A673 (cell line): ENCODE measurements around the gene CDK7. TPM values are rescaled to one million over a fixed set of nuclear protein-coding genes. Genes with fewer than 3 reads are reported as not detected.
"Not testable (repeated sequence)": the region's sequence is repeated elsewhere in the genome, so short reads cannot be mapped to it uniquely, and the experiment has no call there.

Experiments used
- BruUV-seq: library from RNA; stranded (reverse); fragments of 400-500 nt; replicated peaks from 2 replicates; lab custom pipeline; 2021; lab: Mats Ljungman, UMichigan
- CTCF ChIA-PET: fragments of 300-600 bp; sonication (Branson Sonifier 250); formaldehyde crosslinking; loops from one replicate; lab custom pipeline; 2022; ENCODE audit warnings: antibody characterized with exemption; lab: Charles Lee
- POLR2A ChIA-PET: fragments of 300-600 bp; sonication (Branson Sonifier 250); formaldehyde crosslinking; loops from one replicate; lab custom pipeline; 2022; ENCODE audit warnings: antibody characterized with exemption; ENCODE audit not compliant: low non-redundant PET; lab: Charles Lee
- DNase-seq: peaks from one replicate; pipeline ENCODE4 v3.0.0-alpha.2; 2015; ENCODE audit warnings: low spot score
- H3K27ac ChIP-seq: fragments of 200-600 bp; sonication (generic); 2 replicates; pipeline ENCODE4 v1.5.1; 2016; ENCODE audit warnings: mixed run types, low read depth, mild to moderate bottlenecking, mixed read lengths, antibody characterized with exemption, low read length; ENCODE audit not compliant: poor library complexity, severe bottlenecking
- H3K27me3 ChIP-seq: fragments of 200-600 bp; sonication (generic); replicated peaks from 2 replicates; pipeline ENCODE4 v1.6.1; 2017; ENCODE audit warnings: mixed run types, low read depth, mild to moderate bottlenecking, mixed read lengths, antibody characterized with exemption, low read length; ENCODE audit not compliant: insufficient read depth, poor library complexity
- H3K36me3 ChIP-seq: fragments of 200-600 bp; sonication (generic); 2 replicates; pipeline ENCODE4 v1.6.1; 2016; ENCODE audit warnings: mixed run types, mild to moderate bottlenecking, mixed read lengths, antibody characterized with exemption, low read length; ENCODE audit not compliant: insufficient read depth, poor library complexity, severe bottlenecking
- H3K4me1 ChIP-seq: fragments of 200-600 bp; sonication (generic); 2 replicates; pipeline ENCODE4 v1.6.1; 2017; ENCODE audit warnings: mixed run types, mild to moderate bottlenecking, mixed read lengths, antibody characterized with exemption, low read length; ENCODE audit not compliant: insufficient read depth, poor library complexity, severe bottlenecking
- H3K4me3 ChIP-seq: fragments of 200-600 bp; sonication (generic); 2 replicates; pipeline ENCODE4 v1.5.1; 2016; ENCODE audit warnings: low read depth, mixed run types, mild to moderate bottlenecking, mixed read lengths, low read length; ENCODE audit not compliant: poor library complexity, severe bottlenecking
- H3K9me3 ChIP-seq: fragments of 200-600 bp; sonication (generic); 2 replicates; pipeline ENCODE4 v1.6.1; 2016; ENCODE audit warnings: mixed run types, low read depth, mild to moderate bottlenecking, mixed read lengths, antibody characterized with exemption, low read length; ENCODE audit not compliant: poor library complexity, severe bottlenecking
- CTCF ChIP-seq: fragments of 300-800, 200-600 bp; sonication (generic); conservative IDR thresholded peaks from 2 replicates; pipeline ENCODE4 v1.5.1; 2017; ENCODE audit warnings: low read depth, mild to moderate bottlenecking, antibody characterized with exemption, low read length, moderate library complexity, mixed read lengths
- EZH2 ChIP-seq: fragments of 200-600 bp; sonication (generic); IDR thresholded peaks from 2 replicates; pipeline ENCODE4 v1.6.1; 2017; ENCODE audit warnings: borderline replicate concordance, low read depth, mild to moderate bottlenecking, mixed read lengths, antibody characterized with exemption, low read length; ENCODE audit not compliant: poor library complexity, severe bottlenecking
- intact Hi-C: fragments of 100-400 bp; cut with micrococcal nuclease; formaldehyde crosslinking; loops from one replicate; pipeline ENCODE4 v1.10.0; 2022; ENCODE audit not compliant: unreplicated experiment
- total RNA-seq: library from RNA; stranded (reverse); gene quantifications from 2 replicates; pipeline ENCODE4 v1.2.3, GENCODE V29; 2021

Gene CDK7
- total RNA-seq, 1 experiment from 2014 or later: 35.8 TPM

GRCh38 chr5:69219939-69220338, 14.7 kb upstream of the CDK7 start:
- H3K36me3 ChIP-seq: no peaks in the 10 kb centered on the region
- peaks cover 6% of the 10 kb centered on the region for H3K4me1 ChIP-seq
- TF ChIP-seq EZH2 (no peak), CTCF (no peak)
- H3K4me3 ChIP-seq: no peak overlapping the region
- intact Hi-C loops: loop anchor here (10.0 kb wide), 1 partner anchor 125 kb away; the partner anchor contains the start of gene SLC30A5
- no peaks in the 10 kb centered on the region for H3K9me3 ChIP-seq
- ChIA-PET CTCF (no interaction called here), POLR2A (no interaction called here)
- DNase-seq: no peak
- BruUV-seq: no TSS peak
- H3K27me3 ChIP-seq: no peaks in the 10 kb centered on the region
- H3K27ac ChIP-seq: no peak overlapping the region

GRCh38 chr5:69220371-69220770, 14.3 kb upstream of the CDK7 start:
- BruUV-seq, DNase-seq, CTCF ChIA-PET, H3K36me3 ChIP-seq, H3K4me3 ChIP-seq, H3K27ac ChIP-seq, H3K27me3 ChIP-seq, POLR2A ChIA-PET, intact Hi-C loops, H3K4me1 ChIP-seq, H3K9me3 ChIP-seq: not testable (repeated sequence)

GRCh38 chr5:69220833-69221232, 13.9 kb upstream of the CDK7 start:
- CTCF ChIA-PET, H3K27me3 ChIP-seq, BruUV-seq, H3K27ac ChIP-seq, H3K9me3 ChIP-seq, H3K4me3 ChIP-seq, DNase-seq, H3K36me3 ChIP-seq, H3K4me1 ChIP-seq, intact Hi-C loops: not testable (repeated sequence)
- POLR2A ChIA-PET: interaction anchor here (0.6 kb wide), 1 partner anchor 10 kb away, joined by 3 read pairs; no protein-coding TSS in a partner anchor

- H3K36me3 ChIP-seq: peaks cover 16% of the 10 kb centered on the region
- intact Hi-C loops: no loop called here
- no peaks in the 10 kb centered on the region for H3K4me1 ChIP-seq
- H3K27me3 ChIP-seq: no peaks in the 10 kb centered on the region
- POLR2A ChIA-PET: no interaction called here
- H3K4me3 ChIP-seq: no peak overlapping the region
- no peak for DNase-seq
- no peaks in the 10 kb centered on the region for H3K9me3 ChIP-seq
- TF ChIP-seq EZH2 (no peak), CTCF (no peak)
- no TSS peak for BruUV-seq
- CTCF ChIA-PET: no interaction called here
- no peak overlapping the region for H3K27ac ChIP-seq
Measured at GRCh38 chr5:69224520-69224919, 10.2 kb upstream of the CDK7 start.
